Neural progenitor cell (in vitro differentiated cells): ENCODE data around the gene PDE6B. TPM values are rescaled to one million over a fixed set of nuclear protein-coding genes. Genes with fewer than 3 reads are reported as not detected.

ENCODE experiments used
- DNase-seq: peaks from one replicate; pipeline ENCODE4 v3.0.0-alpha.2; 2016; ENCODE audit warnings: low spot score
- H2AFZ ChIP-seq: fragments of 200-600 bp; sonication (generic); replicated peaks from 2 replicates; pipeline ENCODE4 v1.6.1; 2016; ENCODE audit warnings: antibody characterized with exemption
- H3F3A ChIP-seq: fragments of 200-600 bp; sonication (generic); 2 replicates; pipeline ENCODE4 v1.6.1; 2016; ENCODE audit warnings: antibody characterized with exemption, low read depth
- H3K27ac ChIP-seq: fragments of 200-600 bp; sonication (generic); 2 replicates; pipeline ENCODE4 v1.5.1; 2016; ENCODE audit warnings: mild to moderate bottlenecking
- H3K27me3 ChIP-seq: fragments of 200-600 bp; sonication (generic); 2 replicates; pipeline ENCODE4 v1.6.1; 2016; ENCODE audit warnings: mild to moderate bottlenecking, moderate library complexity
- H3K36me3 ChIP-seq: fragments of 200-600 bp; sonication (generic); 2 replicates; pipeline ENCODE4 v1.5.1; 2016
- H3K4me1 ChIP-seq: fragments of 200-600 bp; sonication (generic); 2 replicates; pipeline ENCODE4 v1.6.1; 2016; ENCODE audit warnings: mixed run types
- H3K4me2 ChIP-seq: fragments of 200-600 bp; sonication (generic); 2 replicates; pipeline ENCODE4 v1.6.1; 2016
- H3K4me3 ChIP-seq: fragments of 200-600 bp; sonication (generic); 2 replicates; pipeline ENCODE4 v1.5.1; 2016
- H3K79me2 ChIP-seq: fragments of 200-600 bp; sonication (generic); 2 replicates; pipeline ENCODE4 v1.6.1; 2016; ENCODE audit warnings: low read depth
- H3K9ac ChIP-seq: fragments of 200-600 bp; sonication (generic); 2 replicates; pipeline ENCODE4 v1.6.1; 2016
- H3K9me3 ChIP-seq: fragments of 200-600 bp; sonication (generic); 2 replicates; pipeline ENCODE4 v1.5.1; 2016; ENCODE audit warnings: low read depth
- H4K20me1 ChIP-seq: fragments of 200-600 bp; sonication (generic); 2 replicates; pipeline ENCODE4 v1.6.1; 2016; ENCODE audit warnings: low read depth
- H3K27ac Mint-ChIP-seq: 3 replicates; pipeline ENCODE4 v1.8.0; 2021; ENCODE audit warnings: mixed read lengths
- H3K27me3 Mint-ChIP-seq: 2 replicates; pipeline ENCODE4 v1.8.0; 2022; ENCODE audit warnings: low read depth, mild to moderate bottlenecking, inconsistent platforms, moderate library complexity, mixed read lengths; ENCODE audit not compliant: insufficient read depth
- H3K36me3 Mint-ChIP-seq: 3 replicates; pipeline ENCODE4 v1.8.0; 2021; ENCODE audit warnings: mixed read lengths
- H3K4me1 Mint-ChIP-seq: 3 replicates; pipeline ENCODE4 v1.8.0; 2021; ENCODE audit warnings: mixed read lengths
- H3K4me3 Mint-ChIP-seq: 3 replicates; pipeline ENCODE4 v1.8.0; 2021; ENCODE audit warnings: mild to moderate bottlenecking, moderate library complexity, mixed read lengths
- H3K9me3 Mint-ChIP-seq: 3 replicates; pipeline ENCODE4 v1.8.0; 2020; ENCODE audit warnings: mixed read lengths
- EZH2 ChIP-seq: fragments of 200-600 bp; sonication (generic); IDR thresholded peaks from 2 replicates; pipeline ENCODE4 v1.6.1; 2017; ENCODE audit warnings: antibody characterized with exemption, mild to moderate bottlenecking, moderate library complexity
- EZH2phosphoT487 ChIP-seq: fragments of 200-600 bp; sonication (generic); IDR thresholded peaks from 2 replicates; pipeline ENCODE4 v1.6.1; 2017; ENCODE audit warnings: antibody characterized with exemption
- total RNA-seq: library from RNA; depleted of rRNA; stranded (reverse); fragments of >200 nt; gene quantifications from 2 replicates; pipeline ENCODE4 v1.2.3, GENCODE V29; 2015; ENCODE audit warnings: low replicate concordance
- TF ChIP-seq, protein P1 (sequence below): fragments of 200-600 bp; sonication (generic); IDR thresholded peaks from 2 replicates; pipeline ENCODE4 v1.5.1; 2017; ENCODE audit warnings: antibody characterized with exemption, mild to moderate bottlenecking

PDE6B gene
- total RNA-seq, 1 donor from 2014 or later, result 4.3 TPM

GRCh38 chr4:651884-652642 is 26.7 kb downstream of the PDE6B start:
- Histone ChIP-seq H3K4me3 (no peak overlapping the region), H3K4me1 (peaks cover 13% of the 10 kb centered on the region), H3K27me3 (no peaks in the 10 kb centered on the region), H3K79me2 (no peaks in the 10 kb centered on the region), H3K27ac (no peak overlapping the region), H3K9ac (no peak overlapping the region), H3K36me3 (no peaks in the 10 kb centered on the region), H2AFZ (no peak overlapping the region), H3K9me3 (no peaks in the 10 kb centered on the region), H4K20me1 (no peaks in the 10 kb centered on the region), H3F3A (peaks cover 10% of the 10 kb centered on the region), H3K4me2 (no peak overlapping the region)
- Mint-ChIP-seq H3K27ac (peak overlapping the region; percentile 81), H3K4me1 (peaks cover 7% of the 10 kb centered on the region), H3K9me3 (peaks cover 2% of the 10 kb centered on the region), H3K27me3 (peaks cover 4% of the 10 kb centered on the region), H3K4me3 (no peak overlapping the region), H3K36me3 (no peaks in the 10 kb centered on the region)
- TF ChIP-seq, protein P1, sequence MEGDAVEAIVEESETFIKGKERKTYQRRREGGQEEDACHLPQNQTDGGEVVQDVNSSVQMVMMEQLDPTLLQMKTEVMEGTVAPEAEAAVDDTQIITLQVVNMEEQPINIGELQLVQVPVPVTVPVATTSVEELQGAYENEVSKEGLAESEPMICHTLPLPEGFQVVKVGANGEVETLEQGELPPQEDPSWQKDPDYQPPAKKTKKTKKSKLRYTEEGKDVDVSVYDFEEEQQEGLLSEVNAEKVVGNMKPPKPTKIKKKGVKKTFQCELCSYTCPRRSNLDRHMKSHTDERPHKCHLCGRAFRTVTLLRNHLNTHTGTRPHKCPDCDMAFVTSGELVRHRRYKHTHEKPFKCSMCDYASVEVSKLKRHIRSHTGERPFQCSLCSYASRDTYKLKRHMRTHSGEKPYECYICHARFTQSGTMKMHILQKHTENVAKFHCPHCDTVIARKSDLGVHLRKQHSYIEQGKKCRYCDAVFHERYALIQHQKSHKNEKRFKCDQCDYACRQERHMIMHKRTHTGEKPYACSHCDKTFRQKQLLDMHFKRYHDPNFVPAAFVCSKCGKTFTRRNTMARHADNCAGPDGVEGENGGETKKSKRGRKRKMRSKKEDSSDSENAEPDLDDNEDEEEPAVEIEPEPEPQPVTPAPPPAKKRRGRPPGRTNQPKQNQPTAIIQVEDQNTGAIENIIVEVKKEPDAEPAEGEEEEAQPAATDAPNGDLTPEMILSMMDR, result no peak
- no peak for TF ChIP-seq EZH2phosphoT487
- no peak for DNase-seq

GRCh38 chr4:653080-653821 is 27.9 kb downstream of the PDE6B start:
- no peaks in the 10 kb centered on the region for H3K36me3 ChIP-seq
- peaks cover 6% of the 10 kb centered on the region for H3F3A ChIP-seq
- H3K9ac ChIP-seq, result no peak overlapping the region
- H3K4me2 ChIP-seq, result no peak overlapping the region
- no peaks in the 10 kb centered on the region for H3K27me3 ChIP-seq
- no peaks in the 10 kb centered on the region for H3K36me3 Mint-ChIP-seq
- H3K27ac ChIP-seq, result no peak overlapping the region
- peak overlapping the region; percentile 17 for H3K27ac Mint-ChIP-seq
- peaks cover 4% of the 10 kb centered on the region for H3K27me3 Mint-ChIP-seq
- peaks cover 2% of the 10 kb centered on the region for H3K9me3 Mint-ChIP-seq
- no peaks in the 10 kb centered on the region for H3K79me2 ChIP-seq
- no peaks in the 10 kb centered on the region for H4K20me1 ChIP-seq
- H3K4me1 Mint-ChIP-seq, result peaks cover 7% of the 10 kb centered on the region
- no peak for DNase-seq
- H3K4me3 Mint-ChIP-seq, result no peak overlapping the region
- peaks cover 8% of the 10 kb centered on the region for H3K4me1 ChIP-seq
- no peaks in the 10 kb centered on the region for H3K9me3 ChIP-seq
- TF ChIP-seq EZH2phosphoT487, result no peak
- no peak overlapping the region for H3K4me3 ChIP-seq
- no peak overlapping the region for H2AFZ ChIP-seq

- Histone ChIP-seq H3K4me2 (no peak overlapping the region), H3K4me1 (peaks cover under 1% of the 10 kb centered on the region), H3K27ac (no peak overlapping the region), H3K36me3 (no peaks in the 10 kb centered on the region), H4K20me1 (no peaks in the 10 kb centered on the region), H3F3A (peaks cover under 1% of the 10 kb centered on the region), H3K79me2 (no peaks in the 10 kb centered on the region), H3K9me3 (no peaks in the 10 kb centered on the region), H3K4me3 (no peak overlapping the region), H3K27me3 (no peaks in the 10 kb centered on the region), H2AFZ (no peak overlapping the region), H3K9ac (no peak overlapping the region)
- TF ChIP-seq, protein P1, result no peak
- TF ChIP-seq EZH2, result no peak
- TF ChIP-seq EZH2phosphoT487, result no peak
- no peak for DNase-seq
- Mint-ChIP-seq H3K4me3 (no peak overlapping the region), H3K36me3 (no peaks in the 10 kb centered on the region), H3K27ac (no peak overlapping the region), H3K27me3 (peaks cover 4% of the 10 kb centered on the region), H3K9me3 (peaks cover 2% of the 10 kb centered on the region), H3K4me1 (peaks cover 7% of the 10 kb centered on the region)
These were observed 28.6 kb downstream of the PDE6B start for GRCh38 chr4:653831-654502.
